Suprapubic skin (tissue), 4 donors: Measurements from ENCODE around the gene SMIM36.

ENCODE experiments used
- CTCF ChIP-seq, 2 donors: fragments of 200-600 bp in 1 of 2; fragments of 450-650 bp in 1 of 2; sonication (generic) in 1 of 2; IDR thresholded peaks; one replicate each; pipeline ENCODE4 v1.5.1; 2016 to 2019; ENCODE audit warnings: antibody characterized with exemption in 2 of 2, mild to moderate bottlenecking in 1 of 2, moderate library complexity in 1 of 2
- EP300 ChIP-seq: sonication (generic); formaldehyde crosslinking; IDR thresholded peaks from one replicate; pipeline ENCODE4 v1.6.1; 2017; ENCODE audit warnings: antibody characterized with exemption
- POLR2A ChIP-seq, 2 donors: fragments of 450-650 bp; IDR thresholded peaks; one replicate each; pipeline ENCODE4 v1.6.1; 2017; ENCODE audit warnings: antibody characterized with exemption in 2 of 2, mild to moderate bottlenecking in 2 of 2, moderate library complexity in 2 of 2
- POLR2AphosphoS5 ChIP-seq, 3 donors: sonication (generic); formaldehyde crosslinking; IDR thresholded peaks; one replicate each; pipeline ENCODE4 v1.6.1; 2017; ENCODE audit warnings: antibody characterized with exemption in 3 of 3

- no peak for TF ChIP-seq POLR2A (IDR thresholded peaks at IDR 0.05)
- TF ChIP-seq CTCF (IDR thresholded peaks at IDR 0.05): no peak
- TF ChIP-seq EP300: no peak
- no peak for TF ChIP-seq POLR2AphosphoS5 (IDR thresholded peaks at IDR 0.05)
Measured at GRCh38 chr17:55440391-55440790, 70.9 kb downstream of the SMIM36 start.
